Measurements from ENCODE around the gene TEN1. TPM values are rescaled to one million over a fixed set of nuclear protein-coding genes. Genes with fewer than 3 reads are reported as not detected.
"Not testable (repeated sequence)": the region's sequence is repeated elsewhere in the genome, so short reads cannot be mapped to it uniquely, and the experiment has no call there.

TEN1 gene
- total RNA-seq, 1 experiment from 2014 or later: 31.4 TPM

- in situ Hi-C loops (cut with HindIII; ENCODE audit: low sequenced_read_pairs): loop anchor here (25.0 kb wide), 1 partner anchor 132 kb away; the partner anchor contains the start of gene MRPL38
- DNase-seq (ENCODE audit: low spot score): not testable (repeated sequence)
Measured at GRCh38 chr17:76044475-76045007, 65.5 kb downstream of the TEN1 start.

- no peak for DNase-seq (ENCODE audit: low spot score)
- in situ Hi-C loops (cut with HindIII; ENCODE audit: low sequenced_read_pairs): loop anchor here (25.0 kb wide), 1 partner anchor 134 kb away; the partner anchor contains the start of gene MRPL38
Measured at GRCh38 chr17:76046064-76046463, 67.0 kb downstream of the TEN1 start.

- in situ Hi-C loops (cut with HindIII; ENCODE audit: low sequenced_read_pairs): loop anchor here (25.0 kb wide), 1 partner anchor 136 kb away; the partner anchor contains the start of gene MRPL38
- no peak for DNase-seq (ENCODE audit: low spot score)
Measured at GRCh38 chr17:76048025-76048605, 69.1 kb downstream of the TEN1 start.

GRCh38 chr17:76048711-76049110, 69.7 kb downstream of the TEN1 start:
- no peak for DNase-seq (ENCODE audit: low spot score)
- in situ Hi-C loops (cut with HindIII; ENCODE audit: low sequenced_read_pairs): loop anchor here (25.0 kb wide), 1 partner anchor 136 kb away; the partner anchor contains the start of gene MRPL38

DNA sequence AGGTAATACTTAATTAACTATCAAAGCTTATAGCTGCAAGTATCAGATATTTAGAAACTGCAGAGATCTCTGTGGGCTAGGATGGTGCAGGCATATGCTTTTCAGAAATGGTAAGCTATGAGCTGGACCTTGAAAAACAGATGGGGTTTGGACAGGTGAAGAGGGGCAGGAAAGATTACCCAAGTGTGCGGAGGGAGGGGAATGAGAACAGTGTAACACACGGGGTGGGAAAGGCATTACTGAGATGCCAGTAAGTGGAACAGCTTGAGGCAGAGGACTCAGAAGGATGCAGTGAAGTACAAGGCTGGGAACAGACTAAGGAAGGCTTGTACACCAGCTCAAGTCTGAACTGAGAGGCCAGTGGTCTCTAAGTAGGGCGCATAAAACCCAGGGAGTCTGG, 70.2 kb downstream of the TEN1 start:
- no peak for DNase-seq (ENCODE audit: low spot score)
- in situ Hi-C loops (cut with HindIII; ENCODE audit: low sequenced_read_pairs): loop anchor here (25.0 kb wide), 1 partner anchor 137 kb away; the partner anchor contains the start of gene MRPL38

DNA sequence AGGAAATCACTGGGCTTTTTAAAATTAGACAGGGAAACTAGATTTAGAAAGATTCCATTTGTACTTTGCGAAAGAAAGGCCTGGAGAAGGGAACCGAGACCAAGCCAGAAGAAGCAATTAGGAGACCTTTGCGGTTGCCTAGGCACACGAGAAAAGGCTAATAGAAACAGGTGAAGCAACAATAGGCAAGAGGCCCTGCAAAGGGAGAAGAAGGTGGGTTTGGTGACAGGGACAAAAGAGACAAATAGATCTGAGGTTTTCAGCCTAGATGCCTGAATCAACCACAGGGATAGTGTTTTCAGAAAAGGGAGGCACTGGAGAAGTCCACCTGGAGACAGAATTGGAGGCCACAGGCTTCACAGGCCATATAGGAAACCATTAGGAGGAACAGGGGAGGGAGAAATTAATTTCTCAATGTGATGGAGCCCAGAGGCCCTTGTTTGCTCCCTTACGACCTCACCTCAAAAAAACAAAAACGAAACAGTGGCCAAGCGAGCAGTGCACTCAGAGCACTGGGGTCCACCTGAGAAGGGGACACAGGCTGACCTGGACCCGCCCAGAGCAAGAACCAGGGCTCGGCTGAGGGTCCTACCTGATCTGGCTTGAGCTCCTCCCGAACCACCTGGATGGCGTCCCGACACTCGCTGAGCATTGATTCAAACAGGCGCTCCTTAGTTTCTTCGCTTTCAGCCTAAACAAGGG, 70.9 kb downstream of the TEN1 start:
- no peak for DNase-seq (ENCODE audit: low spot score)
- in situ Hi-C loops (cut with HindIII; ENCODE audit: low sequenced_read_pairs): loop anchor here (25.0 kb wide), 1 partner anchor 138 kb away; the partner anchor contains the start of gene MRPL38

Other genes with a start within 250 kb of the TEN1 start
- gene GALK1, start 214.0 kb upstream of the TEN1 start, total RNA-seq (2014; rRNA removed; shearing (Covaris generic)): 68.3 and 87.8 TPM in 2 replicates
- 19.1 and 19.6 TPM in 2 replicates for gene UNK, start 194.4 kb upstream of the TEN1 start, total RNA-seq (2014; rRNA removed; shearing (Covaris generic))
- gene UNC13D, start 134.8 kb upstream of the TEN1 start, total RNA-seq (2014; rRNA removed; shearing (Covaris generic)): 2.8 and 6.0 TPM in 2 replicates
- gene WBP2, start 123.9 kb upstream of the TEN1 start, total RNA-seq (2014; rRNA removed; shearing (Covaris generic)): 18.6 and 18.7 TPM in 2 replicates
- 2.1 and 2.7 TPM in 2 replicates for gene TRIM47, start 100.7 kb upstream of the TEN1 start, total RNA-seq (2014; rRNA removed; shearing (Covaris generic))
- 37.5 and 41.7 TPM in 2 replicates for gene TRIM65, start 82.3 kb upstream of the TEN1 start, total RNA-seq (2014; rRNA removed; shearing (Covaris generic))
- gene MRPL38, start 74.4 kb upstream of the TEN1 start, total RNA-seq (2014; rRNA removed; shearing (Covaris generic)): 102 and 134 TPM in 2 replicates
- 10.4 and 21.6 TPM in 2 replicates for gene FBF1, start 38.2 kb upstream of the TEN1 start, total RNA-seq (2014; rRNA removed; shearing (Covaris generic))
- 27.7 and 32.2 TPM in 2 replicates for gene ACOX1, start 74 bp upstream of the TEN1 start, total RNA-seq (2014; rRNA removed; shearing (Covaris generic))
- gene CDK3, start 21.6 kb downstream of the TEN1 start, total RNA-seq (2014; rRNA removed; shearing (Covaris generic)): 0.68 and 2.5 TPM in 2 replicates
- gene EVPL, start 48.1 kb downstream of the TEN1 start, total RNA-seq (2014; rRNA removed; shearing (Covaris generic)): 0.80 and 5.4 TPM in 2 replicates
- 73.7 and 87.2 TPM in 2 replicates for gene SRP68, start 93.3 kb downstream of the TEN1 start, total RNA-seq (2014; rRNA removed; shearing (Covaris generic))
- 0.95 TPM in 1 of 2 replicates, not detected in the other for gene GALR2, start 95.5 kb downstream of the TEN1 start, total RNA-seq (2014; rRNA removed; shearing (Covaris generic))
- gene ZACN, start 99.9 kb downstream of the TEN1 start, total RNA-seq (2014; rRNA removed; shearing (Covaris generic)): not detected in 2 replicates
- gene EXOC7, start 124.5 kb downstream of the TEN1 start, total RNA-seq (2014; rRNA removed; shearing (Covaris generic)): 83.1 and 92.2 TPM in 2 replicates
- gene FOXJ1, start 162.0 kb downstream of the TEN1 start, total RNA-seq (2014; rRNA removed; shearing (Covaris generic)): 0.62 and 0.85 TPM in 2 replicates

Data from G401 (cell line).